Stimulated activated CD8-positive, alpha-beta memory T cell treated with anti-CD3 and anti-CD28 coated beads, Interleukin-7, amount 100 ng/mL, for 1 hour (primary cell): ENCODE measurements around the gene LNX2.
"Not testable (repeated sequence)": the region's sequence is repeated elsewhere in the genome, so short reads cannot be mapped to it uniquely, and the experiment has no call there.

ENCODE experiments used
- DNase-seq, 2 donors: peaks; one replicate each; pipeline ENCODE4 v3.0.0-alpha.2; 2020; ENCODE audit warnings: low read depth in 2 of 2

The LNX2 gene

GRCh38 chr13:27637289-27637626 is 16.9 kb upstream of the LNX2 start:
- no peak for DNase-seq

- DNase-seq: no peak
Measured at GRCh38 chr13:27636589-27637288, 16.4 kb upstream of the LNX2 start.

- DNase-seq: no peak
Measured at GRCh38 chr13:27635266-27635665, 14.9 kb upstream of the LNX2 start.

- no peak for DNase-seq
Measured at GRCh38 chr13:27634791-27635190, 14.5 kb upstream of the LNX2 start.

GRCh38 chr13:27634231-27634630 is 13.9 kb upstream of the LNX2 start:
- no peak for DNase-seq

- DNase-seq: no peak
Measured at GRCh38 chr13:27632648-27633047, 12.3 kb upstream of the LNX2 start.

GRCh38 chr13:27632214-27632613 is 11.9 kb upstream of the LNX2 start:
- no peak for DNase-seq

- no peak for DNase-seq
Measured at GRCh38 chr13:27631665-27632064, 11.3 kb upstream of the LNX2 start.

GRCh38 chr13:27631156-27631555 is 10.8 kb upstream of the LNX2 start:
- no peak for DNase-seq

GRCh38 chr13:27628766-27629165 is 8.4 kb upstream of the LNX2 start:
- DNase-seq: not testable (repeated sequence)

GRCh38 chr13:27628081-27628480 is 7.8 kb upstream of the LNX2 start:
- DNase-seq: no peak

GRCh38 chr13:27627380-27627779 is 7.1 kb upstream of the LNX2 start:
- DNase-seq: no peak

- no peak for DNase-seq
Measured at GRCh38 chr13:27625839-27626238, 5.5 kb upstream of the LNX2 start.

GRCh38 chr13:27624071-27624470 is 3.7 kb upstream of the LNX2 start:
- DNase-seq: no peak

- DNase-seq: no peak
Measured at GRCh38 chr13:27622881-27623280, 2.6 kb upstream of the LNX2 start.

- no peak for DNase-seq
Measured at GRCh38 chr13:27622102-27622820, 1.9 kb upstream of the LNX2 start.

- DNase-seq: peak; percentile 57 to 64
Measured at GRCh38 chr13:27621366-27622101, 1.2 kb upstream of the LNX2 start, which contains the start of gene POLR1D. Gene POLR1D, plus strand, starts transcription at chr13:27621892. Its CDS starts 92 bp downstream, at chr13:27621984.

GRCh38 chr13:27621116-27621365 is 712 bp upstream of the LNX2 start:
- no peak for DNase-seq

GRCh38 chr13:27619728-27620376 is 477 bp downstream of the LNX2 start:
- DNase-seq: peak; percentile 8 to 13

- no peak for DNase-seq
Measured at GRCh38 chr13:27619093-27619727, 1.1 kb downstream of the LNX2 start.

GRCh38 chr13:27617881-27618321 is 2.4 kb downstream of the LNX2 start:
- no peak for DNase-seq

GRCh38 chr13:27613628-27614027 is 6.7 kb downstream of the LNX2 start:
- DNase-seq: no peak
